K562 (cell line): ENCODE measurements around the gene SEMA5A.

ENCODE experiments used
- BRCA1 ChIP-seq, 2 experiments: fragments of 450-650 bp in 1 of 2; sonication (generic) in 1 of 2; formaldehyde crosslinking in 1 of 2; IDR thresholded peaks; 2 replicates each; pipeline versions ENCODE4 v1.5.0 to v1.6.1; 2017 to 2020; ENCODE audit warnings: mild to moderate bottlenecking in 1 of 2, missing genetic modification reagents in 1 of 2
- CBX5 ChIP-seq: IDR thresholded peaks from 2 replicates; pipeline ENCODE4 v1.6.1; 2014; ENCODE audit warnings: low read depth, borderline replicate concordance
- JUND ChIP-seq, 2 experiments: IDR thresholded peaks; 2 replicates in 1 of 2; 3 replicates in 1 of 2; pipeline ENCODE4 v1.6.1; 2011; ENCODE audit warnings: borderline replicate concordance in 2 of 2, low read depth in 2 of 2, low read length in 2 of 2, improper control_type of control experiment in 1 of 2, missing biosample characterization in 1 of 2, missing genetic modification characterization in 1 of 2, missing genetic modification reagents in 1 of 2
- NR2C2 ChIP-seq, 2 experiments: fragments of 200-800 bp in 1 of 2; sonication (Bioruptor generic) in 1 of 2; sonication (generic) in 1 of 2; formaldehyde crosslinking in 1 of 2; IDR thresholded peaks; 2 replicates each; pipeline versions ENCODE4 v1.6.1 to v1.8.0; 2016 to 2022; ENCODE audit warnings: mild to moderate bottlenecking in 1 of 2, missing compliant biosample characterization in 1 of 2, missing genetic modification characterization in 1 of 2, missing genetic modification reagents in 1 of 2
- PHF8 ChIP-seq: fragments of 200-600 bp; sonication (generic); IDR thresholded peaks from 2 replicates; pipeline ENCODE4 v1.6.1; 2012; ENCODE audit warnings: mixed run types, mild to moderate bottlenecking, inconsistent platforms, low read length, moderate library complexity, borderline replicate concordance
- TOE1 ChIP-seq, 2 experiments: fragments of 450-650 bp in 1 of 2; sonication (generic) in 1 of 2; formaldehyde crosslinking in 1 of 2; IDR thresholded peaks; 2 replicates each; pipeline versions ENCODE4 v1.7.1 to v1.8.0; 2016 to 2022; ENCODE audit warnings: borderline replicate concordance in 2 of 2, mild to moderate bottlenecking in 2 of 2, antibody characterized with exemption in 1 of 2, inconsistent platforms in 1 of 2, low read depth in 1 of 2, missing genetic modification reagents in 1 of 2, moderate library complexity in 1 of 2
- ZBTB17 ChIP-seq: fragments of 450-650 bp; formaldehyde crosslinking; IDR thresholded peaks from 2 replicates; pipeline ENCODE4 v1.4.0; 2020; ENCODE audit warnings: mild to moderate bottlenecking
- ZNF24 ChIP-seq: fragments of 450-650 bp; IDR thresholded peaks from 2 replicates; pipeline ENCODE4 v1.6.1; 2016
- ZNF431 ChIP-seq: sonication (generic); formaldehyde crosslinking; IDR thresholded peaks from 2 replicates; pipeline ENCODE4 v1.8.0; 2022; ENCODE audit warnings: mild to moderate bottlenecking, missing genetic modification reagents
- TF ChIP-seq, protein P1 (sequence below): fragments of 450-650 bp; IDR thresholded peaks from 2 replicates; pipeline ENCODE4 v1.6.1; 2016; ENCODE audit warnings: antibody characterized with exemption

DNA sequence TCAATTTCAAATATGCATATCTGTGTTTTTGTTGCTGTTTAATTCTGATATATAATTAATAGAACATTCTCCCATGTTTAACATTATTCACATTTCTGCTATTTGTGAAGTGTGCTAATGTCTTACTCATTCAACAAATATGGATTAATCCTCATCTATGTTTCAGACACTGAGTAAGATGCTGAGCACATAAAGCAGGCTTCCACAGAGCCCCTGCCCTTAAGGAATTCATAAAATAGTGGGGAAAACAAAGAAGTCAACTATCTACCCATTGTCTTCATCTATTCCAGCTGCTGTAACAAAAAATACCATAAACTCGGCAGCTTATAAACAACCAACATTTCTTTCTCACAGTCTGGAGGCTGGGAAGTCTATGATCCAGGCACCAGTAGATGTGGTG, 333.3 kb downstream of the SEMA5A start:
- TF ChIP-seq, protein P1, sequence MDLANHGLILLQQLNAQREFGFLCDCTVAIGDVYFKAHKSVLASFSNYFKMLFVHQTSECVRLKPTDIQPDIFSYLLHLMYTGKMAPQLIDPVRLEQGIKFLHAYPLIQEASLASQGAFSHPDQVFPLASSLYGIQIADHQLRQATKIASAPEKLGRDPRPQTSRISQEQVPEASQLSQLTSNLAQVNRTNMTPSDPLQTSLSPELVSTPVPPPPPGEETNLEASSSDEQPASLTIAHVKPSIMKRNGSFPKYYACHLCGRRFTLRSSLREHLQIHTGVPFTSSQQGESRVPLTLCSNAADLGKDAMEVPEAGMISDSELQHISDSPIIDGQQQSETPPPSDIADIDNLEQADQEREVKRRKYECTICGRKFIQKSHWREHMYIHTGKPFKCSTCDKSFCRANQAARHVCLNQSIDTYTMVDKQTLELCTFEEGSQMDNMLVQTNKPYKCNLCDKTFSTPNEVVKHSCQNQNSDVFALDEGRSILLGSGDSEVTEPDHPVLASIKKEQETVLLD, result no peak
- TF ChIP-seq ZNF431 (no peak), ZNF24 (no peak), TOE1 (IDR thresholded peaks at IDR 0.05; ENCODE audit: borderline replicate concordance) (no peak), TOE1 (CRISPR knock-in tag; IDR thresholded peaks at IDR 0.05; ENCODE audit: borderline replicate concordance, low read depth) (no peak), ZBTB17 (no peak), NR2C2 (CRISPR knock-in tag; IDR thresholded peaks at IDR 0.05) (no peak), NR2C2 (tag; IDR thresholded peaks at IDR 0.05) (no peak), CBX5 (no peak), JUND (IDR thresholded peaks at IDR 0.05; ENCODE audit: borderline replicate concordance, low read depth, low read length) (no peak), JUND (tag; IDR thresholded peaks at IDR 0.05; ENCODE audit: borderline replicate concordance, low read depth, low read length) (no peak), PHF8 (no peak), BRCA1 (IDR thresholded peaks at IDR 0.05) (no peak), BRCA1 (CRISPR knock-in tag; IDR thresholded peaks at IDR 0.05) (no peak)
